Breast epithelium (tissue), 3 donors: Measurements from ENCODE around the gene SLC22A3.

Experiments used
- POLR2A ChIP-seq: fragments of 450-650 bp; IDR thresholded peaks from one replicate; pipeline ENCODE4 v1.6.1; 2016; ENCODE audit warnings: antibody characterized with exemption, mild to moderate bottlenecking, moderate library complexity
- POLR2AphosphoS5 ChIP-seq, 3 donors: sonication (generic); formaldehyde crosslinking; IDR thresholded peaks; one replicate each; pipeline ENCODE4 v1.6.1; 2017; ENCODE audit warnings: antibody characterized with exemption in 3 of 3
- TF ChIP-seq, protein P1 (sequence below), 3 donors: fragments of 450-650 bp; IDR thresholded peaks; one replicate each; pipeline ENCODE4 v1.5.1; 2016 to 2017; ENCODE audit warnings: antibody characterized with exemption in 3 of 3, mild to moderate bottlenecking in 3 of 3, moderate library complexity in 3 of 3

DNA sequence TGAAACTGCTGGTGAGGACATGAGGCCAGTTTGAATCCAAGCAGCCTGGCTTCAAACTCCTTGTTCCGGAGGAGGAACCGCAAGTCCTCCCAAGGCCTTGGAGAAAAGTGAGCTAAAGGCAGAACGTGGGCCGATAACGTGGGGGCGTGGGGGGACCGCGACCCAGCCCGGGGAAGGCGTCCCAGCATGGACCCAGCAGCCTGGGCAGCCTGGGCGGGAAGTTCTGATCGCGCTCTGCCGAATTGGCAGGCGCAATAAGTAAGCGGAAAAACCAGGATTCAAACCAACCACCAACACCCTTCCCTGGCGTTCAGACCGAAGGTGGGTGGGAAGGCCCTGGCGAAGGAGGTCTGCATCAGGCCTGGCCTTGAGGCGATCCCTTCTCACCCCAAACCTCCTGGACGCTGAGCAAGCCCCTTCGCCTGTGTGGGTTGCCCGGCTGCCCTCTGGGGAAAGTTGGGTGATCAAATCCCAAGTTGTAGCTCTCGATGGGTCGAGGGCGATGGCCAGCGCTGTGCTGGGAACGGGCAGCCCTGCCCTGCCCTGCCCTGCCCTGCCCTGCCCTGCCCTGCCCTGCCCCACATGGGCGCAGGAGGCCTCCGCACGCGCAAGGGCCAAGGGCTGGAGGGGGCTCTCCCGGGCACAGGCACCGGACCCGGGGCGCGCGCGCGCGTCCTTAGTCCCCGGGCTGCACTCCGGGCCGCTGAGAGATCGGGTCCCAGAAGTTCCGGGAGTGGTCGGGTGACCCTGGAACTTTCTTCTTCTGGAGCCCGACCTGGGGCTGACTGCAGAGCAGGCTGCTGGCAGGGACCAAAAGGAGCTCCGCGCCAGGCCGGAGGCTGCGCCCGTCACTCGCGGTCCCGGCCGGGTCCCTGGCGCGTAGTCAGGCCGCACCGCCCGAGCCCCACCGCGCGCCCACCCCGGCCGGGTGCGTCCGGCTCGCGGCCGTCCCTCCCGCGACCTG, 637 bp upstream of the SLC22A3 start:
- no peak for TF ChIP-seq POLR2A
- TF ChIP-seq, protein P1, sequence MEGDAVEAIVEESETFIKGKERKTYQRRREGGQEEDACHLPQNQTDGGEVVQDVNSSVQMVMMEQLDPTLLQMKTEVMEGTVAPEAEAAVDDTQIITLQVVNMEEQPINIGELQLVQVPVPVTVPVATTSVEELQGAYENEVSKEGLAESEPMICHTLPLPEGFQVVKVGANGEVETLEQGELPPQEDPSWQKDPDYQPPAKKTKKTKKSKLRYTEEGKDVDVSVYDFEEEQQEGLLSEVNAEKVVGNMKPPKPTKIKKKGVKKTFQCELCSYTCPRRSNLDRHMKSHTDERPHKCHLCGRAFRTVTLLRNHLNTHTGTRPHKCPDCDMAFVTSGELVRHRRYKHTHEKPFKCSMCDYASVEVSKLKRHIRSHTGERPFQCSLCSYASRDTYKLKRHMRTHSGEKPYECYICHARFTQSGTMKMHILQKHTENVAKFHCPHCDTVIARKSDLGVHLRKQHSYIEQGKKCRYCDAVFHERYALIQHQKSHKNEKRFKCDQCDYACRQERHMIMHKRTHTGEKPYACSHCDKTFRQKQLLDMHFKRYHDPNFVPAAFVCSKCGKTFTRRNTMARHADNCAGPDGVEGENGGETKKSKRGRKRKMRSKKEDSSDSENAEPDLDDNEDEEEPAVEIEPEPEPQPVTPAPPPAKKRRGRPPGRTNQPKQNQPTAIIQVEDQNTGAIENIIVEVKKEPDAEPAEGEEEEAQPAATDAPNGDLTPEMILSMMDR (IDR thresholded peaks at IDR 0.05), result no peak
- no peak for TF ChIP-seq POLR2AphosphoS5 (IDR thresholded peaks at IDR 0.05)
